Sigmoid colon (tissue), 4 donors: ENCODE data around the gene ACSM6.

Experiments used
- CTCF ChIP-seq, 4 experiments: fragments of 450-650 bp in 3 of 4; fragments of 200-600 bp in 1 of 4; IDR thresholded peaks; one replicate each; pipeline ENCODE4 v1.5.1; 2016 to 2019; ENCODE audit warnings: antibody characterized with exemption in 4 of 4, mild to moderate bottlenecking in 3 of 4, moderate library complexity in 2 of 4
- EP300 ChIP-seq, 4 donors: sonication (generic); formaldehyde crosslinking; IDR thresholded peaks; one replicate each; pipeline ENCODE4 v1.6.1; 2017; ENCODE audit warnings: antibody characterized with exemption in 4 of 4
- POLR2A ChIP-seq, 2 donors: fragments of 450-650 bp; IDR thresholded peaks; one replicate each; pipeline ENCODE4 v1.6.1; 2016; ENCODE audit warnings: antibody characterized with exemption in 2 of 2, mild to moderate bottlenecking in 2 of 2, moderate library complexity in 2 of 2
- POLR2AphosphoS5 ChIP-seq, 4 donors: sonication (generic); formaldehyde crosslinking; IDR thresholded peaks; one replicate each; pipeline ENCODE4 v1.6.1; 2017; ENCODE audit warnings: antibody characterized with exemption in 4 of 4

GRCh38 chr10:95181726-95182125, 12.3 kb upstream of the ACSM6 start:
- TF ChIP-seq POLR2A (IDR thresholded peaks at IDR 0.05) (no peak), EP300 (IDR thresholded peaks at IDR 0.05) (no peak), CTCF (IDR thresholded peaks at IDR 0.05) (no peak), POLR2AphosphoS5 (IDR thresholded peaks at IDR 0.05) (no peak)
